ENCODE data around the gene RHBDL1. TPM values are rescaled to one million over a fixed set of nuclear protein-coding genes. Genes with fewer than 3 reads are reported as not detected.
A peak's percentile ranks its signal among the peaks of the same experiment; 100 is the strongest.

The RHBDL1 gene
- total and polyA plus RNA-seq, 9 of the 15 experiments (the other 6 are each of a cell fraction or from before 2014, with no cell fraction given) = 0.03 to 5.6 (median 1.3) TPM; not detected in 1

DNA sequence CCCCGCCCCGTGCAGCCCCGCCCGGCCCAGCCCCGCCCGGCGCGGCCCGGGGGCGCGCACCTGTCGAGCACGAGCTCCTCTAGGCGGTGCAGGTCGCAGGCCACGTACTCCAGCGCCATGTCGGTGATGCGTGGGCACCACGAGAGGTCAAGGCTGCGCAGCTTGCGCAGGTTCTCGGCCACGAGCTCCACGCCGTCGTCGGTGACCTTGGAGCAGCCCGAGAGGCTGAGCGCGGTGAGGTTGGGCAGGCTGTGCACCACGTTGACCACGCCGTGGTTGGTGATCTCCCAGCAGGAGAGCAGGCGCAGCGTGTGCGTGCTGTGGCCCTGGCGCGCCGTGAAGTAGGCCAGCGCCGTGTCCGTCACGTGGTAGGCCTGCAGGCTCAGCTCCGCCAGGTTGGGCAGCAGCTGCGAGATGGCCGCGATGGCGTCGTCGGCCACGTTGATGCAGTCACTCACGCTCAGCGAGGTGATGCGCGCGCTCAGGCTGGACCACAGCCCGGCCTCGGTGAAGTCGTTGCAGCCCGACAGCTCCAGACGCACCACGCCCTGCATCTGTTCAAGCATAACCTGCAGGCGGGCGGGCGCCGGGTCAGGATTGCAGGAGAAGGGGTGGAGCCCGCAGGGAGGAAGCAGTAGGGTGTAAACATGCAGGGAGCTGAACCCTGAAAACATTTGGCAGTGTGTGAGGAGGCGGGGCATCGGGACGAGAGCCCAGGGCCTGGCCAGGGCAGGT lies 20.1 kb downstream of the RHBDL1 start (continued):
- no peak for TF ChIP-seq PTRF (tag; IDR thresholded peaks at IDR 0.05)
- no peak for TF ChIP-seq CC2D1A (IDR thresholded peaks at IDR 0.05)
- no peak for TF ChIP-seq ZNF77 (CRISPR knock-in tag; IDR thresholded peaks at IDR 0.05)
- no peak for TF ChIP-seq TAF15 (IDR thresholded peaks at IDR 0.05; ENCODE audit: low read depth, low read length)
- TF ChIP-seq TAF1 (IDR thresholded peaks at IDR 0.05; ENCODE audit: control insufficient read depth, extremely low read depth, insufficient read depth, low read length, severe bottlenecking) = peak; percentile 24
- no peak for TF ChIP-seq STAT5A (IDR thresholded peaks at IDR 0.05; ENCODE audit: borderline replicate concordance, low read length)
- no peak for TF ChIP-seq SMARCE1 (IDR thresholded peaks at IDR 0.05)
- no peak for TF ChIP-seq NR4A1 (CRISPR knock-in tag; IDR thresholded peaks at IDR 0.05)
- TF ChIP-seq NR4A1 (tag; IDR thresholded peaks at IDR 0.05) = no peak
- TF ChIP-seq, protein P1, sequence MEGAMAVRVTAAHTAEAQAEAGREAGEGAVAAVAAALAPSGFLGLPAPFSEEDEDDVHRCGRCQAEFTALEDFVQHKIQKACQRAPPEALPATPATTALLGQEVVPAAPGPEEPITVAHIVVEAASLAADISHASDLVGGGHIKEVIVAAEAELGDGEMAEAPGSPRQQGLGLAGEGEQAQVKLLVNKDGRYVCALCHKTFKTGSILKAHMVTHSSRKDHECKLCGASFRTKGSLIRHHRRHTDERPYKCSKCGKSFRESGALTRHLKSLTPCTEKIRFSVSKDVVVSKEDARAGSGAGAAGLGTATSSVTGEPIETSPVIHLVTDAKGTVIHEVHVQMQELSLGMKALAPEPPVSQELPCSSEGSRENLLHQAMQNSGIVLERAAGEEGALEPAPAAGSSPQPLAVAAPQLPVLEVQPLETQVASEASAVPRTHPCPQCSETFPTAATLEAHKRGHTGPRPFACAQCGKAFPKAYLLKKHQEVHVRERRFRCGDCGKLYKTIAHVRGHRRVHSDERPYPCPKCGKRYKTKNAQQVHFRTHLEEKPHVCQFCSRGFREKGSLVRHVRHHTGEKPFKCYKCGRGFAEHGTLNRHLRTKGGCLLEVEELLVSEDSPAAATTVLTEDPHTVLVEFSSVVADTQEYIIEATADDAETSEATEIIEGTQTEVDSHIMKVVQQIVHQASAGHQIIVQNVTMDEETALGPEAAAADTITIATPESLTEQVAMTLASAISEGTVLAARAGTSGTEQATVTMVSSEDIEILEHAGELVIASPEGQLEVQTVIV (CRISPR knock-in tag; IDR thresholded peaks at IDR 0.05; ENCODE audit: borderline replicate concordance) = no peak
- no peak for TF ChIP-seq RBM15 (IDR thresholded peaks at IDR 0.05; ENCODE audit: insufficient read depth, low read length)
- TF ChIP-seq, protein P2, sequence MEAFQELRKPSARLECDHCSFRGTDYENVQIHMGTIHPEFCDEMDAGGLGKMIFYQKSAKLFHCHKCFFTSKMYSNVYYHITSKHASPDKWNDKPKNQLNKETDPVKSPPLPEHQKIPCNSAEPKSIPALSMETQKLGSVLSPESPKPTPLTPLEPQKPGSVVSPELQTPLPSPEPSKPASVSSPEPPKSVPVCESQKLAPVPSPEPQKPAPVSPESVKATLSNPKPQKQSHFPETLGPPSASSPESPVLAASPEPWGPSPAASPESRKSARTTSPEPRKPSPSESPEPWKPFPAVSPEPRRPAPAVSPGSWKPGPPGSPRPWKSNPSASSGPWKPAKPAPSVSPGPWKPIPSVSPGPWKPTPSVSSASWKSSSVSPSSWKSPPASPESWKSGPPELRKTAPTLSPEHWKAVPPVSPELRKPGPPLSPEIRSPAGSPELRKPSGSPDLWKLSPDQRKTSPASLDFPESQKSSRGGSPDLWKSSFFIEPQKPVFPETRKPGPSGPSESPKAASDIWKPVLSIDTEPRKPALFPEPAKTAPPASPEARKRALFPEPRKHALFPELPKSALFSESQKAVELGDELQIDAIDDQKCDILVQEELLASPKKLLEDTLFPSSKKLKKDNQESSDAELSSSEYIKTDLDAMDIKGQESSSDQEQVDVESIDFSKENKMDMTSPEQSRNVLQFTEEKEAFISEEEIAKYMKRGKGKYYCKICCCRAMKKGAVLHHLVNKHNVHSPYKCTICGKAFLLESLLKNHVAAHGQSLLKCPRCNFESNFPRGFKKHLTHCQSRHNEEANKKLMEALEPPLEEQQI (IDR thresholded peaks at IDR 0.05) = no peak
- TF ChIP-seq RB1 (IDR thresholded peaks at IDR 0.05; ENCODE audit: low read depth) = 0 out of 2 replicates have a peak, but pooled peaks have one; percentile 18
- TF ChIP-seq ZNF23 (CRISPR knock-in tag; IDR thresholded peaks at IDR 0.05) = no peak
- peak; percentile 71 for TF ChIP-seq ZNF282 (CRISPR knock-in tag; IDR thresholded peaks at IDR 0.05)
- TF ChIP-seq, protein P3, sequence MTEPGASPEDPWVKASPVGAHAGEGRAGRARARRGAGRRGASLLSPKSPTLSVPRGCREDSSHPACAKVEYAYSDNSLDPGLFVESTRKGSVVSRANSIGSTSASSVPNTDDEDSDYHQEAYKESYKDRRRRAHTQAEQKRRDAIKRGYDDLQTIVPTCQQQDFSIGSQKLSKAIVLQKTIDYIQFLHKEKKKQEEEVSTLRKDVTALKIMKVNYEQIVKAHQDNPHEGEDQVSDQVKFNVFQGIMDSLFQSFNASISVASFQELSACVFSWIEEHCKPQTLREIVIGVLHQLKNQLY (CRISPR knock-in tag; conservative IDR thresholded peaks at IDR 0.05) = peak in 1 of 2 experiments; percentile 96; a peak in 2 of 4 replicates
- no peak for TF ChIP-seq ZBTB8A (IDR thresholded peaks at IDR 0.05; ENCODE audit: partially characterized antibody)
- no peak for TF ChIP-seq ETV6 (IDR thresholded peaks at IDR 0.05; ENCODE audit: borderline replicate concordance in 1 of 2, low read depth in 2 of 2, low read length in 1 of 2)
- no peak; the same call in 1 of the 2 replicates for TF ChIP-seq ETV6 (CRISPR knock-in tag; IDR thresholded peaks at IDR 0.05; ENCODE audit: borderline replicate concordance)
- TF ChIP-seq MECOM (CRISPR knock-in tag; IDR thresholded peaks at IDR 0.05) = no peak
- no peak for TF ChIP-seq C11orf30 (IDR thresholded peaks at IDR 0.05; ENCODE audit: low read depth)
- TF ChIP-seq, protein P4, sequence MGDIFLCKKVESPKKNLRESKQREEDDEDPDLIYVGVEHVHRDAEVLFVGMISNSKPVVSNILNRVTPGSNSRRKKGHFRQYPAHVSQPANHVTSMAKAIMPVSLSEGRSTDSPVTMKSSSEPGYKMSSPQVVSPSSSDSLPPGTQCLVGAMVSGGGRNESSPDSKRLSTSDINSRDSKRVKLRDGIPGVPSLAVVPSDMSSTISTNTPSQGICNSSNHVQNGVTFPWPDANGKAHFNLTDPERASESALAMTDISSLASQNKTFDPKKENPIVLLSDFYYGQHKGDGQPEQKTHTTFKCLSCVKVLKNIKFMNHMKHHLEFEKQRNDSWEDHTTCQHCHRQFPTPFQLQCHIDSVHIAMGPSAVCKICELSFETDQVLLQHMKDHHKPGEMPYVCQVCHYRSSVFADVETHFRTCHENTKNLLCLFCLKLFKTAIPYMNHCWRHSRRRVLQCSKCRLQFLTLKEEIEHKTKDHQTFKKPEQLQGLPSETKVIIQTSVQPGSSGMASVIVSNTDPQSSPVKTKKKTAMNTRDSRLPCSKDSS (IDR thresholded peaks at IDR 0.05; ENCODE audit: low read depth, partially characterized antibody) = no peak

All from K562 (cell line).